ENCODE measurements around the gene GPR157.

The GPR157 gene

DNA sequence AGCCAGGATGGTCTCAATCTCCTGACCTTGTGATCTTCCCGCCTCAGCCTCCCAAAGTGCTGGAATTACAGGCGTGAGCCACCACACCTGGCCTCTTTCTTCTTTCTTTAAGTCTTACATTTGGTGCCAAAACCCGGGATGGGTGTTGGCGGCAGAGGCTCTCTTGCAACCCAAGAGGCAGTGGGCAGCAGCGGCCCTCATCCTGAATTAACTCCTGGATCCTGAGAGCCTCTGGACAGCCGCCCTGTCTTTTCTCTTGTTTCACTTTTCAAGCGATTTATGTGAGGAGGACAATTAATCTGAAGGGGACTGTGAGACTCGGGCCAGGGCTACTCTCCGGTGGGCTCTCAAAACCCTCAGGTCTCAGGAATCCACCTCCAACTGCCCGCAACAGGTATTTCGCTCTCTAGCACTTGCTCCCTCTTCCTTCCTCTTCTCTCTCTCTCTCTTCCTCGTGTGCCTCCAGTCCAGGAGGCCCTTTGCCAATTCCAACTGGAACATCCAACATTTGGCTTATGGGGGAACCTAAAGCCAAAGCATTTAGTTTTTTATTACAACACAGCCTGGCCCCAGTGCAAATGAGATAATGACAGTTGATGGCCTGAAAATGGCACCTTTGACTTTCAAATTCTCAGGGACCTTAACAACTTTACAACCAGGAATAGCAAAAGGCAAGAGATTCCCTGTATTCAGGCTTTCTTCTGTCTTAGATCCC, 41.3 kb downstream of the GPR157 start:
- DNase-seq (ENCODE audit: low read depth): no peak

DNA sequence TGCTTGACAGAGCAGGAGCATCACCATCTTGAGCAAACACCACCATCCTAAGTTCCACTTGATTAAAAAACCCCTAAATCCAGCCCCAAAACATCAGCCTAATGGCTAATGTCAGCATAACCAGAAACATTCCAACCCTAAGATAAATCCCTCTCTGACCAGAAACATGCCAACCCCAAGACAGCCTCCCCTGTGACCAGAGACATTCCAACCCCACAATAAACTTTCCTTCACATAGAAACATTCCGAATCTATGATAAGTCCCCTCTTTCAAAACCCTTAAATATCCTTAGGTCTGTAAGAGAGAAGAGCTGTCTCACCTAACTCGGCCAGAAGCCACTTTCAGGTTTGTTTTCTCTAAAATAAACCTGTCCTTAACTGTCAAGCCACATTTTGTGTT, 42.1 kb downstream of the GPR157 start:
- peak; percentile 85 for DNase-seq (ENCODE audit: low read depth)

DNA sequence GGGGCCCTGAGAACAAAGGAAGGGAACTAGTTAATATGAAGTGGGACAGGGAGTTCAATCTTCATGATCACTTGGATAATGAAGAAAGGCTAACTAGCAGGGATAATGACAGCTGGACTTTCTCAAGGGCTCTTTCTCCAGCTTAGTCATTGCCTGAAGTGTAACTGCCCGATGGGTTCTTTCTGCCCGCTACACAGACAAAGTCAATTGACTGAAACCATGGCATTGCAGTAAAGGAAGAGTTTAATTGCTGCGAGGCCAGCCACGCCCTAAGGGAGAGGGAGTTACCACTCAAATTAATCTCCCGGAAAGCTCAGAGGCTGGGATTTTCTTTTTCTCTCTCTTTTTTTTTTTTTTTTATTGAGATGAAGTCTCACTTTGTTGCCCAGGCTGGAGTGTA, 42.9 kb downstream of the GPR157 start:
- peak; percentile 54 for DNase-seq (ENCODE audit: low read depth)

DNA sequence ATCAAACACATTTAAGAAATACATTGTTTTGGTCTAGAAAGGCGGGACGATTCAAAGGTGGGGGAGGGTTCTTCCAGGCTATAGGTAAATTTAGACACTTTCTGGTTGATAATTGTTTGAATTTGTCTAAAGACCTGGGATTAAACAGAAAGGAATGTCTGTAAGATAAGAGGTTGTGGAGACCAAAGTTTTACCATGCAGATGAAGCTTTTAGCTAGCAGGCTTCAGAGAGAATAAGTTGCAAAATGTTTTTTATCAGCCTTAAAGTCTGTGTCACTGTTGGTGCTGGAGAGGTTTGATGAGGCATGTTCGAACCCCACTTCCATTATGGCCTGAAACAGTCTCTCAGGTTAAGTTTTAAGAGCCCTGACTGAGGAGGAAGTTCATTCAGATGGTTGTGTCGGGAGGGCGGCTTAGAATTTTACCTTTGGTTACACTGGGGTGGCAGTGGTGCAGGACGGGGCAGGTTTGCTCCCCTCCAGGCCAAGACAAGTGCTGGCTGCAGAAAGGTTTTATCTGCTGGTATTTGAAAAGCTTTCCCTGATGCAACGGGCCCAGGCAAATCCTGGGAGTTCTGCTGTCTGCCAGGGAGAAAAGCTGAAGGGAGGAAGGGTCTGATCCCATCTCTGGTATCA, 43.5 kb downstream of the GPR157 start:
- peak; percentile 75 for DNase-seq (ENCODE audit: low read depth)

GRCh38 chr1:9084906-9085305, 44.0 kb downstream of the GPR157 start:
- peak; percentile 69 for DNase-seq (ENCODE audit: low read depth)

- no peak for DNase-seq (ENCODE audit: low read depth)
Measured at GRCh38 chr1:9081473-9081872, 47.4 kb downstream of the GPR157 start.

DNA sequence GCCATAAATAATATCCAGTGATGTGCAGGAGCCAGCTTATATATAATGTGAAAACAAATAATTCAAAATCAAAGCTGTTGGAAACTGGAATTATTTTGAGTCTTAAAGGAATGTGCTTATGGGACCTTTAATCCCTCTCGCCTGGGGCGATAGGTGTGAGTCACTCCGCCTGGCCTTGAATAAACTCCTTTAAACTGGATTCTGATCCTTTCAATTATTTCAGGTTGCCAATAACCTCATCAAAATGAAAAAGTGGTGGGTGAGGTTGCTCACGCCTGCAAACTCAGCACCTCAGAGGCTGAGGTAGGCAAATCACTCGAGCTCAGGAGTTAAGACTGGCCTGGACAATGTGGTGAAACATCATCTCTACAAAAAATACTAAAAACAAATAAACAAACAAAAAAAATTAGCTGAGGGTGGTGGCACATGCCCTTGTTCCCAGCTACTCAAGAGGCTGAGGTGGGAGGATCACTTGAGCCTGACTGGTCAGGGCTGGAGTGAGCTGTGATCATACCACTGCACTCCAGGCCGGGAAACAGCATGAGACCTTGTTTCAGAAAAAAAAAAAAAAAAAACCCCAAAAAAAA, 48.1 kb downstream of the GPR157 start:
- DNase-seq (ENCODE audit: low read depth): no peak

DNA sequence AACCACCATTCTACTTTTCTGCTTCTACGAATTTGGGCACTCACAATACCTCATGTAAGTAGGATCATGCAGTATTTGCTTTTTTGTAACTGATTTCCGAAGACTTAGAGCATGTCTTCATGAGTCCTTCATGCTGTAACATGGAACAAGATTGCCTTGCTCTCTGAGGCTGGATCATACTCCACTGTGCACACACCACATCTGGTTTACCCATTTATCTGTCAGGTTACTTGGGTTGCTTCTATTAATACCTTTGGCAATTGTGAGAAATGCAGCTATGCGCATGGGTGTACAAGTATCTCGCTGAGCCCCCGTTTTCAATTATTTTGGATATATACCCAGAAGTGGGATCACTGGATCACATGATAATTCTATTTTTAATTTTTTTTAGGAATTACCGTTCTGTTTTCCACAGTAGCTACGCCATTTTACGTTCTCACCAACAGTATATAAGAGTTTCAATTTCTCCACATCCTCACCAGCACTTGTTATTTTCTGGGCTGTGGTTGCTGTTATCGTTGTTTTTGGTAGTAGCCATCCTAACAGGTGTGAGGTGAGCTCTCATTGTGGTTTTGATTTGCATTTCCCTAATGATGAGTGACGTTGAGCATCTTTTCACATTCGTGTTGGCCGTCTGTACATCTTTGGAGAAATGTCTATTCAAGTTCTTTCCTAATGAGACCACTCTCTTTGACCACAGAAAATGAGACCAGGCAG, 48.8 kb downstream of the GPR157 start:
- DNase-seq (ENCODE audit: low read depth): no peak

- no peak for DNase-seq (ENCODE audit: low read depth)
Measured at GRCh38 chr1:9078752-9079500, 50.0 kb downstream of the GPR157 start.

GRCh38 chr1:9078015-9078751, 50.7 kb downstream of the GPR157 start:
- DNase-seq (ENCODE audit: low read depth): peak; percentile 80

DNA sequence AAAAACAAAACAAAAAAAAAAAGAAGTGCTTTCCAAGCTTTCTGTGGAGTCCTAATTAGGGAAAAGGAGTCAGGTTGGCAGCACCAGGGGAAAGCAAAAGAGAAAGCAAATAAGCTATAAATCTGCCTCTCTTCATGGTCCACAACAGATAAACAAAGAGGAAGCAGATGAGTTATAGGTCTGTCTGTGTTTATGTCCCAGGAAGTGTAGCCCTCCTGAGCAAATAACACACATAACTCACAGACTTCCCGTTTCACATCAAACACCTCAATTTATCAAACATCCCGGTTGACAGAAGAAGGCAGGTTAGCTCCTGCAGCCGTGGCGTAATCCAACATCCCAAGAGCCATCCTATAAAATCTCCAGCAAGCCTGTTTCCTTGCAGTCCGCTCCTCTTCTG, 53.9 kb downstream of the GPR157 start:
- DNase-seq (ENCODE audit: low read depth): peak; percentile 69

GRCh38 chr1:9073143-9073542, 55.8 kb downstream of the GPR157 start:
- DNase-seq (ENCODE audit: low read depth): no peak

- DNase-seq (ENCODE audit: low read depth): no peak
Measured at GRCh38 chr1:9071554-9072235, 57.2 kb downstream of the GPR157 start.

- DNase-seq (ENCODE audit: low read depth): no peak
Measured at GRCh38 chr1:9070486-9070885, 58.4 kb downstream of the GPR157 start.

- DNase-seq (ENCODE audit: low read depth): no peak
Measured at GRCh38 chr1:9069326-9070100, 59.4 kb downstream of the GPR157 start, which contains the start of gene SLC2A5. SLC2A5 (minus strand) TSS chr1:9069635; CDS start chr1:9069536, 99 bp downstream.

- no peak for DNase-seq (ENCODE audit: low read depth)
Measured at GRCh38 chr1:9068981-9069325, 59.9 kb downstream of the GPR157 start.

DNA sequence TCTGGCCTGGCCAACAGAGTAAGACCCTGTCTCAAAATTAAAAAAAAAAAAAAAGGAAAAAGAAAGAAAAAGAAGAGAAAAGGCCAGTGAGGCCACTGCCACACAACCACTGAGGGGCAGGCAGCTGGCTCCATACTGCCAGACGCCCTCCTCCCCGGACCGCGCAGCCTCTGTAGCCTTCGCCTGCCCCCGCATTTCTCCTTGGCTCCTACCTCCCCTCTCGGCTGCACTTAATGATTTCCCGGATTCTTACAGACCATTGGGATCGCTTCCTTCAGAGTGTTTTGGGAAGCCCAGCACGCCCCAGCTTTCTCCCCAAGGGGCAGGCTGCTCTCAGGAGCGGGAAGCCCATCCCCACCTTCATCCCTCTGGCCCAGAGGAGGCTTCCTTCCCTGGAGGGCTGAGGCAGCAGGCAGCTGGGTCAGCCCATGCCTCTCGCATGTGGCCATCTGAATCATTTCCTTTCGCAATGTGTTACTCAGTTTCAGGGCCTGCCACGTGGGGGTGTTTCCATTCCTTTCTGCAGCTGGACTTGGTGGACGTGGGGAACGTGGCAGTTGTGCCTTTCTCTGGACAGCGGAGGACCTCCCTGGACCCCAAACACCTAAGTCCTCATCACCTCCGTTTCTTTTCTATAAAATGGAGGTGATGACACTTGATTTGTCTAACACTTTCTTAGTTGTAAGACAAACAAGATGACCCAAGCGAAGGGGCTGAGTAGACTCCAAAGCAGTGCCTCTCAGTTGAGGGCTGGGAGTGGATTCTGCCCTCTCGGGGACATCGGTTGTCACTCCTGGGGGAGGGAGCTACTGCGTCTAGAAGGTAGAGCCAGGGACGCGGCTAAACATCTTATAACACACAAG, 61.7 kb downstream of the GPR157 start:
- peak; percentile 94 for DNase-seq (ENCODE audit: low read depth)

DNA sequence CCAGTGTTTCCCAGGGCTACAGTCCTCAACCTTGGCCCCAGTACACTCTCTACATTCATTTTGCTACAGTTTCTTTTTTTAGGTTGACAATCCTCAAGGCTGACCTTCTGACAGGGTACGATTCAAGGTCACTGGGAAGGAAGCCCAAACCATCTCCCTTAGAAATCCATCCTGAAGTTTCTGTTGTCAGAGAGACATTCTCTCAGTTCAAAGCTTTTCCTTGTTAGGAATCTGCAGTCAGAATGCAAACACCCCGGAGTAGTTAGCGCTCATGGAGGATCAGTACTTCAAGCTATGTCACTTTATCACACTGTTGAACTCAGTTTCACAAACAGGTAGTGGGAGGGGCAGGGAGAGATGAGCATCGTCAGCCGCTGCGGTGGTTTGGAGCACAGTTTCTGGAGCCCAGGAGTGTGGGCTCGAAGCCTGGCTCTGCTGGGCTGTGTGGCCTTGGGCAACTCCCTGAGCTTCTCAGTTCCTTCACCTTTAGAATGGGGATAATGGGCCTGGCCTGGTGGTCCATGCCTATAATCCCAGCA, 63.6 kb downstream of the GPR157 start:
- DNase-seq (ENCODE audit: low read depth): no peak

- no peak for DNase-seq (ENCODE audit: low read depth)
Measured at GRCh38 chr1:9062846-9063245, 66.1 kb downstream of the GPR157 start.

Measured in amniotic epithelial cell (primary cell).